Lower leg skin (tissue), 3 donors: ENCODE results near the gene TSEN2.

Source experiments
- POLR2A ChIP-seq, 2 donors: fragments of 450-650 bp; IDR thresholded peaks; one replicate each; pipeline ENCODE4 v1.6.1; 2016 to 2017; ENCODE audit warnings: antibody characterized with exemption in 2 of 2, mild to moderate bottlenecking in 1 of 2, moderate library complexity in 1 of 2
- TF ChIP-seq, protein P1 (sequence below), 3 donors: fragments of 450-650 bp; IDR thresholded peaks; one replicate each; pipeline ENCODE4 v1.5.1; 2016; ENCODE audit warnings: antibody characterized with exemption in 3 of 3, mild to moderate bottlenecking in 3 of 3, moderate library complexity in 2 of 3

DNA sequence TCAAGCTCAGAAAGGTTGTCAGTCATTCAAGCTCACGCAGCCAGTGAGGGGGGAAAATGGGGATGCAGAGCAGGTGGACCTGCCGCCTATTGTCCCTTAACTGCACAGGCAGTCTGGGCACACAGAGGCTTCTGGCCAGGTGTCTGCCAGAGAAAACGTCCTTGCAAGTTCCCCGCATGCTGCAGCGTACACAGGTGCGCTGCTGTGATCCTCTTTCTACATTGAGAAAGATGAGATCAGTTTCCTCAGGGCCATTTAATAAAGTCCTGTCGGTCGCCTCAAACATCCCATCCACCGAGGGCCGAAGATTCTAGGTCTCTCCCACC, 445 bp upstream of the TSEN2 start:
- TF ChIP-seq, protein P1, sequence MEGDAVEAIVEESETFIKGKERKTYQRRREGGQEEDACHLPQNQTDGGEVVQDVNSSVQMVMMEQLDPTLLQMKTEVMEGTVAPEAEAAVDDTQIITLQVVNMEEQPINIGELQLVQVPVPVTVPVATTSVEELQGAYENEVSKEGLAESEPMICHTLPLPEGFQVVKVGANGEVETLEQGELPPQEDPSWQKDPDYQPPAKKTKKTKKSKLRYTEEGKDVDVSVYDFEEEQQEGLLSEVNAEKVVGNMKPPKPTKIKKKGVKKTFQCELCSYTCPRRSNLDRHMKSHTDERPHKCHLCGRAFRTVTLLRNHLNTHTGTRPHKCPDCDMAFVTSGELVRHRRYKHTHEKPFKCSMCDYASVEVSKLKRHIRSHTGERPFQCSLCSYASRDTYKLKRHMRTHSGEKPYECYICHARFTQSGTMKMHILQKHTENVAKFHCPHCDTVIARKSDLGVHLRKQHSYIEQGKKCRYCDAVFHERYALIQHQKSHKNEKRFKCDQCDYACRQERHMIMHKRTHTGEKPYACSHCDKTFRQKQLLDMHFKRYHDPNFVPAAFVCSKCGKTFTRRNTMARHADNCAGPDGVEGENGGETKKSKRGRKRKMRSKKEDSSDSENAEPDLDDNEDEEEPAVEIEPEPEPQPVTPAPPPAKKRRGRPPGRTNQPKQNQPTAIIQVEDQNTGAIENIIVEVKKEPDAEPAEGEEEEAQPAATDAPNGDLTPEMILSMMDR (IDR thresholded peaks at IDR 0.05) = no peak
- TF ChIP-seq POLR2A (IDR thresholded peaks at IDR 0.05) = no peak
